Endothelial cell of umbilical vein (primary cell): ENCODE results near the gene LRRC3C. TPM values are rescaled to one million over a fixed set of nuclear protein-coding genes. Genes with fewer than 3 reads are reported as not detected.

Experiments
- BruUV-seq: library from RNA; stranded (reverse); fragments of 400-500 nt; replicated peaks from 2 replicates; lab custom pipeline; 2021; lab: Mats Ljungman, UMichigan
- CTCF ChIA-PET: fragments of 300-600, 350-600 bp; sonication (Branson Sonifier 250); formaldehyde crosslinking; loops from one replicate; lab custom pipeline; 2021; ENCODE audit warnings: antibody characterized with exemption, inconsistent platforms; lab: Charles Lee
- POLR2A ChIA-PET: fragments of 300-600, 350-600 bp; sonication (Branson Sonifier 250); formaldehyde crosslinking; loops from one replicate; lab custom pipeline; 2021; ENCODE audit warnings: antibody characterized with exemption, inconsistent platforms; lab: Charles Lee
- DNase-seq: peaks from one replicate; pipeline ENCODE4 v3.0.0-alpha.2; 2011; ENCODE audit warnings: low read depth, low spot score
- FAIRE-seq: peaks from 2 replicates; lab custom pipeline; 2011; peaks lifted over from hg19 to GRCh38; lab: Jason Lieb, UNC
- H2AFZ ChIP-seq: 2 replicates; pipeline ENCODE4 v1.6.0; 2012; ENCODE audit warnings: low read depth, low read length, control low read depth, inconsistent platforms
- H3K27ac ChIP-seq: 2 replicates; pipeline ENCODE4 v1.5.1; 2011; ENCODE audit warnings: low read depth, mild to moderate bottlenecking, control low read depth, low read length, moderate library complexity; ENCODE audit not compliant: insufficient read depth
- H3K27me3 ChIP-seq, 2 experiments: 2 replicates each; pipeline versions ENCODE4 v1.6.0 to v1.6.1; 2011; ENCODE audit warnings: low read length in 2 of 2, mixed read lengths in 1 of 2; ENCODE audit not compliant: control insufficient read depth in 2 of 2, insufficient read depth in 2 of 2
- H3K36me3 ChIP-seq, 2 experiments: 2 replicates in 1 of 2; 3 replicates in 1 of 2; pipeline ENCODE4 v1.5.1; 2011; ENCODE audit warnings: low read length in 2 of 2, mild to moderate bottlenecking in 1 of 2, moderate library complexity in 1 of 2; ENCODE audit not compliant: control insufficient read depth in 2 of 2, insufficient read depth in 2 of 2; ENCODE audit errors: extremely low read depth in 1 of 2
- H3K4me1 ChIP-seq: 3 replicates; pipeline ENCODE4 v1.5.1; 2011; ENCODE audit warnings: mild to moderate bottlenecking, low read length; ENCODE audit not compliant: control insufficient read depth, insufficient read depth; ENCODE audit errors: extremely low read depth
- H3K4me2 ChIP-seq: 2 replicates; pipeline ENCODE4 v1.6.1; 2011; ENCODE audit warnings: low read length, control low read depth, mixed read lengths; ENCODE audit not compliant: insufficient read depth
- H3K4me3 ChIP-seq, 3 experiments: fragments of 200-600 bp in 1 of 3; sonication (generic), shearing (Covaris generic) in 1 of 3; replicated peaks in 1 of 3; 2 replicates each; pipeline ENCODE4 v1.5.1; 2011 to 2016; ENCODE audit warnings: control low read depth in 3 of 3, low read length in 3 of 3, mild to moderate bottlenecking in 2 of 3, inconsistent platforms in 1 of 3, low read depth in 1 of 3, moderate library complexity in 1 of 3; ENCODE audit not compliant: insufficient read depth in 1 of 3
- H3K79me2 ChIP-seq: 2 replicates; pipeline ENCODE4 v1.6.0; 2012; ENCODE audit warnings: low read length, inconsistent platforms; ENCODE audit not compliant: control insufficient read depth, insufficient read depth
- H3K9ac ChIP-seq: replicated peaks from 2 replicates; pipeline ENCODE3; 2011; ENCODE audit warnings: low read length, control low read depth; ENCODE audit not compliant: insufficient read depth; ENCODE audit errors: extremely low read depth
- H3K9me1 ChIP-seq: replicated peaks from 3 replicates; pipeline ENCODE4 v1.6.0; 2011; ENCODE audit warnings: mild to moderate bottlenecking, low read length; ENCODE audit not compliant: control insufficient read depth, insufficient read depth; ENCODE audit errors: extremely low read depth
- H3K9me3 ChIP-seq: replicated peaks from 2 replicates; pipeline ENCODE4 v1.5.1; 2012; ENCODE audit warnings: low read length, inconsistent platforms; ENCODE audit not compliant: control insufficient read depth, insufficient read depth
- H4K20me1 ChIP-seq: replicated peaks from 2 replicates; pipeline ENCODE3; 2011; ENCODE audit warnings: mild to moderate bottlenecking, low read length; ENCODE audit not compliant: control insufficient read depth, insufficient read depth; ENCODE audit errors: extremely low read depth
- EZH2 ChIP-seq: IDR thresholded peaks from 2 replicates; pipeline ENCODE4 v1.6.1; 2012; ENCODE audit warnings: borderline replicate concordance, low read depth, mild to moderate bottlenecking, moderate library complexity, low read length, inconsistent platforms; ENCODE audit not compliant: severe bottlenecking
- FOS ChIP-seq: IDR thresholded peaks from 2 replicates; pipeline ENCODE4 v1.6.1; 2011; ENCODE audit warnings: mild to moderate bottlenecking, low read length, moderate library complexity, borderline replicate concordance; ENCODE audit not compliant: insufficient read depth
- GATA2 ChIP-seq: IDR thresholded peaks from 2 replicates; pipeline ENCODE4 v1.7.0; 2011; ENCODE audit warnings: low read depth, mild to moderate bottlenecking, moderate library complexity, mixed read lengths, low read length; ENCODE audit not compliant: insufficient read length, insufficient read depth
- MAX ChIP-seq: IDR thresholded peaks from 2 replicates; pipeline ENCODE4 v1.6.1; 2011; ENCODE audit not compliant: insufficient read depth, insufficient read length
- MYC ChIP-seq: IDR thresholded peaks from one replicate; pipeline ENCODE4 v1.6.1; 2011; ENCODE audit warnings: mild to moderate bottlenecking, low read depth, low read length
- POLR2A ChIP-seq: IDR thresholded peaks from 2 replicates; pipeline ENCODE4 v1.6.1; 2012; ENCODE audit warnings: low read depth, mild to moderate bottlenecking, control low read depth, low read length
- dilution Hi-C: fragments of 300-500 bp; cut with MboI; formaldehyde crosslinking; loops from one replicate; pipeline ENCODE4 v1.15.0; 2019; ENCODE audit warnings: low sequenced_read_pairs; ENCODE audit not compliant: extremely low pct_ligation_motif_present
- intact Hi-C: fragments of 100-400 bp; cut with micrococcal nuclease; formaldehyde crosslinking; loops from one replicate; pipeline ENCODE4 v1.10.0; 2022
- polyA plus RNA-seq, 4 experiments: library from polyadenylated mRNA; depleted of rRNA in 3 of 4; stranded (reverse) in 3 of 4; unstranded in 1 of 4; fragments of >200 nt; gene quantifications; 2 replicates each; pipeline versions ENCODE4 v1.2.1 to v1.2.3, GENCODE V29; 2011 to 2012; ENCODE audit warnings: missing spikeins in 1 of 4
- total RNA-seq: library from RNA; stranded (reverse); gene quantifications from 2 replicates; pipeline ENCODE4 v1.2.3, GENCODE V29; 2021
- TF ChIP-seq, protein P1 (sequence below), 2 donors: IDR thresholded peaks; 1 replicate in 1 of 2; 2 replicates in 1 of 2; pipeline ENCODE4 v1.5.1; 2011; ENCODE audit warnings: low read length in 2 of 2, mild to moderate bottlenecking in 2 of 2, moderate library complexity in 2 of 2, control low read depth in 1 of 2, inconsistent platforms in 1 of 2, low read depth in 1 of 2; ENCODE audit not compliant: insufficient read depth in 1 of 2; ENCODE audit errors: extremely low read depth in 1 of 2

Gene LRRC3C
- total and polyA plus RNA-seq, 2 donors (not counting 3 experiments of a cell fraction or from before 2014, with no cell fraction given): not detected

GRCh38 chr17:39922006-39922405, 5.5 kb upstream of the LRRC3C start:
- Histone ChIP-seq H3K27ac (no peak overlapping the region), H3K79me2 (peaks cover 23% of the 10 kb centered on the region), H3K9me3 (no peaks in the 10 kb centered on the region), H3K4me3 (no peak overlapping the region), H3K9ac (no peak overlapping the region), H3K36me3 (peaks cover 5 to 32% of the 10 kb centered on the region in 2 experiments), H2AFZ (no peak overlapping the region), H3K4me2 (no peak overlapping the region), H3K27me3 (no peaks in the 10 kb centered on the region), H4K20me1 (no peaks in the 10 kb centered on the region), H3K9me1 (no peaks in the 10 kb centered on the region), H3K4me1 (peaks cover 15% of the 10 kb centered on the region)
- intact Hi-C loops (no loop called here), dilution Hi-C loops (no loop called here)
- no TSS peak for BruUV-seq
- DNase-seq: no peak
- no peak for FAIRE-seq
- POLR2A ChIA-PET: no interaction called here
- CTCF ChIA-PET: interaction anchor here (1.3 kb wide), 1 partner anchor 300 kb away, joined by 4 read pairs; no protein-coding TSS in a partner anchor
- no peak for TF ChIP-seq EZH2
- TF ChIP-seq, protein P1, sequence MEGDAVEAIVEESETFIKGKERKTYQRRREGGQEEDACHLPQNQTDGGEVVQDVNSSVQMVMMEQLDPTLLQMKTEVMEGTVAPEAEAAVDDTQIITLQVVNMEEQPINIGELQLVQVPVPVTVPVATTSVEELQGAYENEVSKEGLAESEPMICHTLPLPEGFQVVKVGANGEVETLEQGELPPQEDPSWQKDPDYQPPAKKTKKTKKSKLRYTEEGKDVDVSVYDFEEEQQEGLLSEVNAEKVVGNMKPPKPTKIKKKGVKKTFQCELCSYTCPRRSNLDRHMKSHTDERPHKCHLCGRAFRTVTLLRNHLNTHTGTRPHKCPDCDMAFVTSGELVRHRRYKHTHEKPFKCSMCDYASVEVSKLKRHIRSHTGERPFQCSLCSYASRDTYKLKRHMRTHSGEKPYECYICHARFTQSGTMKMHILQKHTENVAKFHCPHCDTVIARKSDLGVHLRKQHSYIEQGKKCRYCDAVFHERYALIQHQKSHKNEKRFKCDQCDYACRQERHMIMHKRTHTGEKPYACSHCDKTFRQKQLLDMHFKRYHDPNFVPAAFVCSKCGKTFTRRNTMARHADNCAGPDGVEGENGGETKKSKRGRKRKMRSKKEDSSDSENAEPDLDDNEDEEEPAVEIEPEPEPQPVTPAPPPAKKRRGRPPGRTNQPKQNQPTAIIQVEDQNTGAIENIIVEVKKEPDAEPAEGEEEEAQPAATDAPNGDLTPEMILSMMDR (IDR thresholded peaks at IDR 0.05; ENCODE audit: extremely low read depth in 1 of 2, insufficient read depth in 1 of 2, low read depth in 1 of 2, low read length in 2 of 2): no peak
- no peak for TF ChIP-seq FOS
- no peak for TF ChIP-seq GATA2
- TF ChIP-seq MYC: no peak
- TF ChIP-seq POLR2A: no peak
- TF ChIP-seq MAX: no peak
